ENCODE results near the gene FAM76A. TPM values are rescaled to one million over a fixed set of nuclear protein-coding genes. Genes with fewer than 3 reads are reported as not detected.
A peak's percentile ranks its signal among the peaks of the same experiment; 100 is the strongest.
"Not testable (repeated sequence)": the region's sequence is repeated elsewhere in the genome, so short reads cannot be mapped to it uniquely, and the experiment has no call there.

Gene FAM76A
- total RNA-seq, 1 experiment from 2014 or later: 8.9 TPM

DNA sequence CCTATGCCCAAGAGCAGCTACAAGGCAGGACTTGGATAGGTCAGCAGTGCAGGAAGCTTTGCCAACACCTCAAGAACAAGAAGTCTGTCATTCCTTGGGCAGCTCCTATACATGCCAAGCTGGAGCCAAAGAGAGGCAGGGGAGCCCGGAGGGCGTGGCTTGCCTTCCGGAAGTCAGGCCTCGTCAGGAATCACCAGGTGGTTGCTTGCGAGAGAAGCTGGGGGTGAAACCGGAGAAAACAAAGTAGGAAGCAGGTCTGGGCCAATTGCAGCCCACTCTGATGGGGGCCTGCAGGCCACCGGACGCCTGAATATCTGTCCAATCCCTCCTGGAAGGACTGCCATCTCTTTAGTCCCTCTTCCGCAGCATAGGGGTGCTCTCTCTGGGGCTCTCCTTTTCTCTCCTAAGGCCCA lies 794 bp upstream of the FAM76A start:
- DNase-seq (ENCODE audit: low read depth): peak; percentile 24

DNA sequence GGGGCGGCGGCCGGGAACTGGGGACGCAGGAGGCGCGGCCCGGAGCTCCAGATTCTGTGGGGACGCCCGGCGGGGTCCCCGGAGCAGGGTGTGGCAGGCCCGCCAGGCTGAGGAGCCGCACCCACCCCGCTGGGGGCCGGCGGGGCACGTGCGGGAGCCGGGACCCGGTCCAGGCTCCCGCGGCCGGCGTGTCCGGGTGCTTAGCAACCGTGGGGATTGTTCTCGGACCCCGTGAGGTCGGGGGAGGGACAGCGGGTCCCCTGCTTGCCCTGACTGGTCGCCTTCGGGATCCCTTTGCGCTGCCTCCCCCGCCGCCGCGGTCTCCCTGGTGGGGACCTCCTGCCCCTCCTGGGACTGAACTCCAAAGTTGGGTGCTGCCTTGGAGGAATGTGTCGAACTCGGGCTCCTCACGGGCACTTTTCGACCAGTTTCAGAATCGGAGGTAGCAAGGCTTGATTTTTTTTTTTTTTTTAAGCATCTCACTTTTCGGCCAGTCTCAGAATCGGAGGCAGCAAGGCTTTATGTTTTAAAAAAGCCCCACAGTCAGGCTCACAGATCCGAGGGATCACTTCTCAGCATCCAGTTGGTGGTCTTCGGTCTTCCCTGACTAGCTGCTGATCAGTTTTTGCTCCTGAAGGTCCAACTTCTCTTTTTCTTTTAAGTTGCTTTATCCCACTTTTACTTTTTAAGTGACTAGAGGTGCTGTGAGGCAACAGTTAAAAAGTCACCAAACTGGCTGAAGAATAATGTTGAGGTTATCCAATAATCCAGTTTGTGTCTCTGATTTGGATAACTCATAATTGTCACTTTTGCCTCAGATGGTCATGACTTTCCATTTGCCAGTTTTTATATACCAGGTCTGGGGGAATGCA lies 648 bp downstream of the FAM76A start:
- peak; percentile 69 for DNase-seq (ENCODE audit: low read depth)

GRCh38 chr1:27727126-27727525 lies 1.4 kb downstream of the FAM76A start:
- DNase-seq (ENCODE audit: low read depth): no peak

DNA sequence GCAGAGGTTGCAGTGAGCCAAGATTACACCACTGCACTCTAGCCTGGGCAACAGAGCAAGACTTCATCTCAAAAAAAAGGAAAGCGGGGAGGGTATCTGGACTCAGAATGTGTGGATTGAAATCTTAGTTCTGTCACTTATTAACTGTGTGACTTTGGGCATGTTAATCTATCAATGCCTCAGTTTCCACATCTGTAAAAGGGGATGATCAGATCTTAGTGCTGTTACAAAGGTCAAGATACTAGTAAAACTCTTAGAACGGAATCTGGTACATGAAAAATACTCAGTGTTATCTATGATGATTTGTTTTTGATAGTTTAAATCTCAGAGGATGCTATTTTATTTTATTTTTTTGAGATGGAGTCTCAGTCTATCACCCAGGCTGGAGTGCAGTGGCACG lies 10.5 kb downstream of the FAM76A start:
- DNase-seq (ENCODE audit: low read depth): no peak

- no peak for DNase-seq (ENCODE audit: low read depth)
Observed at GRCh38 chr1:27741121-27741520, 15.4 kb downstream of the FAM76A start.

DNA sequence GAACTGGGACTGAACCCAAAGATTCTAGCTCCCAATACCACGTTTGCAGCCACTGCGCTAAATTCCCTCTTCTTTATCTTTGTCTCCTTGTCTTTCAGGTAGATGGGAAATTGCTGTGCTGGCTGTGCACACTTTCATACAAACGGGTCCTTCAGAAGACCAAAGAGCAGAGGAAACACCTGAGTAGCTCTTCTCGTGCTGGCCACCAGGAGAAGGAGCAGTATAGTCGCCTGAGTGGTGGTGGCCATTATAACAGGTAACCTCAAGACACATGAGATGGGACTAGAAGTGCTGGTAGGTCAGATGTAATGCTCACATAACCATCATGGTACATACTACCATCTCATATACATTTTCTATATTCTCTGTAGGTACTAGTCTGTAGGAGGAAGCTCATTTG lies 18.8 kb downstream of the FAM76A start:
- no peak for DNase-seq (ENCODE audit: low read depth)

GRCh38 chr1:27745466-27745865 lies 19.7 kb downstream of the FAM76A start:
- no peak for DNase-seq (ENCODE audit: low read depth)

DNA sequence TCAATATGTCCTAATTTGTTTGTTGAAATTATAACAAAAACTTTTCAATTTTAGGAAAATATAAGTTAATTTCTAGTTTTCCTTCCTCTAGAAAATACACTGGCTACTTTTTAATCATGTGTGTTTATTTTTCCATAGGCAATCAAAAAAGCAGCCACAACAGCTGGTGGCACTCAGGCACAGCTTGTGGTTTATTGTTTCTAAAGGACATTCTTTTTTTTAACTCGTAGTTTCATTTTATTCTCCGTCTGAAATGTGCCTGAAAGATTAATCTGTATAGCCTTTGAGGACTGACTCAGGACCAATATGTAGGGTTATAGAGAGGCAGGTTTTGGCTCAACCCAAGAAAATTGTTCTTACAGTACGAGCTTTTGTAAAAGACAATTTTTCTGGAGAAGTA lies 26.6 kb downstream of the FAM76A start:
- DNase-seq (ENCODE audit: low read depth): no peak

- DNase-seq (ENCODE audit: low read depth): no peak
Observed at GRCh38 chr1:27755286-27755685, 29.5 kb downstream of the FAM76A start.

DNA sequence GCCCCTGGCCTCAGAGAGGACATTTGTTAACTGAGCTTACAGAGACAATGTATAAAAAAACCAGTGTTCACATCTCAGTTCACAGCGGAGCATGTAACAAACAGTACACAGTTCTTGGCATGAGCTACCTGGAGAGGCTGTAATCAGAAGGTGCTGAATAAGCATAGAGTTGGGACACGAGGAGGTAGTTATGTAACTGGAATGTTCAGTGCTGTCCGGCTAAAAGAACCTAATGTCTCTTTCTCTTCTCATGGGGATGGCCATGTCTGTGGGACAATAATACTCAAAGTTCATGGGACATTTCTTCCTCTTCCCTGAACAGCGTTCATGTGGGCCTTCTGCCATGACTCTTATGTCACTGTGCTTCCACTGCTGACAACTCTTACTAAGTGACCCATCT lies 30.1 kb downstream of the FAM76A start:
- no peak for DNase-seq (ENCODE audit: low read depth)

DNA sequence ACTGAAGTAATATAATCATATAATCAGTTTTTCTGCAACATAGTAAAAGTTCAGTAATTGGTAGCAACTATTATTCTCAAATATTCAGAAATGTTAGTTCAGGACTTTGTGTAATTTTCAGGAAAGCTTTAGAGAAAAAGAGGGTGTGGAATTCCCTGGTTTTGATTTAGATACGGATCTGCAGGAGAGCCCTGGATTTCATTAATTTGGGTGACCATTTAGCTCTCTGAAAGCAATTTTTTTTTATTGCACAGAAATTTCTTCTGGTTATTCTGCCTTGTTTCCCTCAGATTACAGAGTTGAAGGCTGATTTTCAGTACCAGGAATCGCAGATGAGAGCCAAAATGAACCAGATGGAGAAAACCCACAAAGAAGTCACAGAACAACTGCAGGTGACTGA lies 33.5 kb downstream of the FAM76A start:
- DNase-seq (ENCODE audit: low read depth): no peak

- no peak for DNase-seq (ENCODE audit: low read depth)
Observed at GRCh38 chr1:27760426-27760825, 34.7 kb downstream of the FAM76A start.

GRCh38 chr1:27762033-27762432 lies 36.3 kb downstream of the FAM76A start:
- DNase-seq (ENCODE audit: low read depth): no peak

DNA sequence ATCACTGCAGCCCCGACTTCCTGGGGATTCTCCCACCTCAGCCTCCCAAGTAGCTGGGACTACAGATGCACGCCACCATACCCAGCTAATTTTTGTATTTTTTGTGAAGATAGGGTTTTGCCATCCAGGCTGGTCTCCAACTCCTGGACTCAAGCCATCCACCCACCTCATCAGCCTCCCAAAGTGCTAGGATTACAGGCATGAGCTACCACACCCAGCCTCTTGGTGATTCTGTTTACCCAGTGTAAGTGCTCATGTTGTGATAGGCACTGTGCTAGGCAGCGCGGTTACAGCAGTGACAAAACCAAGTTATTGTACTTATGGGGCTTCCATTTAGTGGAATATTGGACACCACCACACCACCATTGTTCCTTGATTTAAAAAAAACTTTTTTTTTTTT lies 37.6 kb downstream of the FAM76A start:
- DNase-seq (ENCODE audit: low read depth): peak; percentile 4

DNA sequence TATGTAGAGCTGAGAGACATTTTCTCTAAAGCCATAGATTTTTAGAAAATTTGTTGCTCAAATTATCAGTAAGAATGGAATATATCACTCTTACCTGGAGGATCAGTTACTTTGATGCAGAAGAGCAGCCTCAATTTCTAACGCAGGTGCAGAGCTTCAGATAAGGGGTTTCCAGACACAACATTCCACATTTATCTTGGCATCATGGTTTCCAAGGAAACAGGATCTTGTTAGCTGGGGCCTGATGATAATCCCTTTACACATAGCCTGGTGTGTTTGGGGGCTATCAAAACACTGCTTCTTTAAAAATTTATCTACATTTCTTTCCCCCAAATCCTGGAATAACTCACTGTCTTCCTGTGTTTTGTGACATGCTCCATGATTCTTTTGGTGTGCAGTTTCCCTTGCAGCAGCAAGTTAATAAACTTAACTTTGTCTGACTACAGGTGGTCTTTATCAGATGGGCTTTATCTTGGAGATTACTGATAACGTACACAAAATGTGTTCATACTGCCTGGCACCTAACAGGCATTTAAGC lies 44.6 kb downstream of the FAM76A start:
- no peak for DNase-seq (ENCODE audit: low read depth)

GRCh38 chr1:27772036-27772931 lies 46.5 kb downstream of the FAM76A start:
- no peak for DNase-seq (ENCODE audit: low read depth)

- DNase-seq (ENCODE audit: low read depth): peak; percentile 100
Observed at GRCh38 chr1:27772932-27773825, 47.4 kb downstream of the FAM76A start, which contains the start of gene STX12. TSS of gene STX12 (plus strand) at chr1:27773219. CDS start at chr1:27773308, 89 bp downstream.

GRCh38 chr1:27773826-27774445 lies 48.2 kb downstream of the FAM76A start:
- DNase-seq (ENCODE audit: low read depth): peak; percentile 6

GRCh38 chr1:27774654-27775053 lies 48.9 kb downstream of the FAM76A start:
- DNase-seq (ENCODE audit: low read depth): no peak

GRCh38 chr1:27775336-27775735 lies 49.6 kb downstream of the FAM76A start:
- not testable (repeated sequence) for DNase-seq (ENCODE audit: low read depth)

DNA sequence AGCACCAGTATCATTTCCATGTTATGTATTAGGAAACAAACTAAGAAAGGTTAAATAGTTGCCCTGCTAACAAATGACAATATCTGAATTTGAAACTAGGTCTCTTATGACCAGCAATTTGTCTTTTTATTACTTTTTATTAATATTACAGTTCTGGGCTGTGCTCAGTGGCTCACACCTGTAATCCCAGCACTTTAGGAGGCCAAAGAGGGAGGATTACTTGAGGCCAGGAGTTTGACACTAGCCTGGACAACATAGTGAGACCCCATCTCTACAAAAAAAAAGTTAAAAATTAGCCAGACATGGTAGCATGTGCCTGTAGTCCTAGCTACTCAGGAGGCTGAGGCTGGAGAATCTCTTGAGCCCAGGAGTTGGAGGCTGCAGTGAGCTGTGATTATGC lies 50.5 kb downstream of the FAM76A start:
- DNase-seq (ENCODE audit: low read depth): not testable (repeated sequence)

Data from Daoy (cell line).